NCI-H1048 (cell line): ENCODE data around the gene NUTM1.
"Not testable (repeated sequence)": the region's sequence is repeated elsewhere in the genome, so short reads cannot be mapped to it uniquely, and the experiment has no call there.

Experiments used
- DNase-seq: peaks from one replicate; lab custom pipeline; 2025; lab: John Stamatoyannopoulos, UW

NUTM1 gene

DNA sequence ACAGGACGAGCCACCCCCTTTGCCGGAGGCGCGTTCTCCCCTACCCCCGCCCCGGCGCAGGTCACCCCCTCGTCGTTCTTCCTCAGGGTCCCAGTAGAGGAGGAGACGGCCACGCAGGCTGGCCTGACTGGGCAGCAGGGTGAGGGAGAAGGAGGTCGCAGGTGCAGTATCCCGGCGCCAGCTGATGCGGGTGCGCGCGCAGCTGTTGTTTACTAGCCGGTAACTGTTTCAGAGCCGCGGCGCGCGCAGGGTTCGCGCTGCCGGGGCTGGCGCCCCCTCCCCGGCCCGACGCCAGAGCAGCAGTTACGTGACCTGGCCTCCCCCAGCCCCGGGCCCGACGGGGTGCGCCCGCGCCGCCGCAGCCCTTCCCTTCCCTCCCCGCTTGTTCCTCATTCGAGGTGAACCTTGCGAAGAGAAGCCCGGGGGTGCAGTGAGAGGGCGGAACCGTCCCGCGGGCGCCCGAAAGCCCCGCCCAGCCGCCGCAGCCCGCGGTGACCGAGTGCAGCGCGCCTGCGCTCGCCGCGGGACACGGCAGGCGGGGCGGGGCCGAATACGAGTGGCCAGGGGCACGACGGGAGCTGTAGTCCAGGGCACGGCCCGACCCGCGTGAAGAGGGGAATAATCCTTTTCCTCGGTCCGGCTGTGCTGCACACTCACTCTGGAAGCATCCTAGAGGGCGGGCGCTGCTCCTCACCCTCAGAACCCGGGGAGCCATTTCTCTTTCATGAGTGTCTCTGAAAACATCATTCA is 5.4 kb upstream of the NUTM1 start, which contains the start of gene SLC12A6:
TSS of gene SLC12A6 (minus strand) at position 225 of the 750 bp plus-strand sequence. CDS start 1,101 bp downstream, outside the sequence.
- DNase-seq = peak; percentile 67

- no peak for DNase-seq
These were observed 4.8 kb upstream of the NUTM1 start for GRCh38 chr15:34338347-34338746.

- no peak for DNase-seq
These were observed 3.2 kb upstream of the NUTM1 start for GRCh38 chr15:34339946-34340345.

- no peak for DNase-seq
These were observed 1.5 kb upstream of the NUTM1 start for GRCh38 chr15:34341381-34342212.

DNA sequence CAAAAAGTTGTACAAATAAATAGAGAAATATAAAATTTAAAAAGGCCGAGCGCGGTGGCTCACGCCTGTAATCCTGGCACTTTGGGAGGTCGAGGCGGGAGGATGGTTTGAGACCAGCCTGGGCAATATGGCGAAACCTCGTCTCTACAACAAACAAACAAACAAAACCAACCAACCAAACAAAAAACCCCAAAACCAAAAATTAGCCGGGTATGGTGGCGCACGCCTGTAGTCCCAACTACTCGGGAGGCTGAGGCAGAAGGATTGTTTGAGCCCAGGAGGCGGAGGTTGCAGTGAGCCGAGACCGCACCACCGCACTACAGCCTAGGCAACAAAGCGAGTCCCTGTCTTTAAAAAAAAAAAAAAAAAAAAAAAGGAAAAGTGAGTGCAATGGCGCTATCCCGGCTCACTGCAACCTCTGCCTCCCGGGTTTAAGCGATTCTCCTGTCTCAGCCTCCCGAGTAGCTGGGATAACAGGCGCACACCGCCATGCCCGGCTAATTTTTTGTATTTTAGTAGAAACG is 840 bp upstream of the NUTM1 start:
- DNase-seq = not testable (repeated sequence)

DNA sequence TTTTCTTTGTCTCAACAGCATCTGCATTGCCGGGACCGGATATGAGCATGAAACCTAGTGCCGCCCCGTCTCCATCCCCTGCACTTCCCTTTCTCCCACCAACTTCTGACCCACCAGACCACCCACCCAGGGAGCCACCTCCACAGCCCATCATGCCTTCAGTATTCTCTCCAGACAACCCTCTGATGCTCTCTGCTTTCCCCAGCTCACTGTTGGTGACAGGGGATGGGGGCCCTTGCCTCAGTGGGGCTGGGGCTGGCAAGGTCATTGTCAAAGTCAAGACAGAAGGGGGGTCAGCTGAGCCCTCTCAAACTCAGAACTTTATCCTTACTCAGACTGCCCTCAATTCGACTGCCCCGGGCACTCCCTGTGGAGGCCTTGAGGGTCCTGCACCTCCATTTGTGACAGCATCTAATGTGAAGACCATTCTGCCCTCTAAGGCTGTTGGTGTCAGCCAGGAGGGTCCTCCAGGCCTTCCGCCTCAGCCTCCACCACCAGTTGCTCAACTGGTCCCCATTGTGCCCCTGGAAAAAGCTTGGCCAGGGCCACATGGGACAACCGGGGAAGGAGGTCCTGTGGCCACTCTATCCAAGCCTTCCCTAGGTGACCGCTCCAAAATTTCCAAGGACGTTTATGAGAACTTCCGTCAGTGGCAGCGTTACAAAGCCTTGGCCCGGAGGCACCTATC is 5.0 kb downstream of the NUTM1 start:
- DNase-seq = no peak

DNA sequence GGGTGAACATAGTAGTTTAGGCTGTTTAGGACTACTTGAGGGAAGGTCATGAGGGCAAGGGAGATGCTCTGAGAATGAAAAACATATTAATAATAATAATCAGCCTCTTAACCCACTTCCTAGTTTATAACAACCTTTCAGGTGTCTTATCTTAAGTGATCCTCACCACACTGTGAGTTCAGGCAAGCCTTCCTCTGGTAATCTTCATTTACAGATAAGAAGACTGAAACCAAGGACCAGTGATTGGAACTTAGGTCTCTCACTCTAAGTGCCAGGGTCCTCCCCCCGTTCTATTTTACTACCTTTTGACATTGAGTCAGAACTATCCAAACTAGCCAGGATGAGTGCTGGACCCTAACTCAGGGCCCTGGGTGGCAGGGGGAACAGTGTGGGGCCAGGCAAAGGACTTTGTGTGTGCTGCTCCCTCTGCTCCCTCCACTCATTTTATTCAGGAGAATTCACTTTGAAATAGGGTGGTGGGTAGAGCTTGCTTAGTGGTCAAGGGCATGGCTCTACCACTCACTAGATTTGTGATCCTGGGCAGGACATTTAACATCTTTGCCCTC is 5.7 kb downstream of the NUTM1 start:
- DNase-seq = no peak

- DNase-seq = no peak
These were observed 6.7 kb downstream of the NUTM1 start for GRCh38 chr15:34349769-34350168.

DNA sequence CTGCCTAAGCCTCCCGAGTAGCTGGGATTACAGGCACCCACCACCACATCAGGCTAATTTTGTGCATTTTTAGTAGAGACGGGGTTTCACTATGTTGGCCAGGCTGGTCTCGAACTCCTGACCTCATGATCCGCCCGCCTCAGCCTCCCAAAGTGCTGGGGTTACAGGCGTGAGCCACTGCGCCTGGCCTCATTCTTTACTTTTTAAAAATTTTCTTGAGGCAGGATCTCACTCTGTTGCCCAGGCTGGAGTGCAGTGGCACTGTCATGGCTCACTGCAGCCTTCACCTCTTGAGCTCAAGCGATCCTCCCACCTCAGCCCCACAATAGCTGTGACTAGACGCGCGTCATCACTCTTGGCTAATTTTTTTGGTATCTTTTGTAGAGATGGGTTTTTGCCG is 9.9 kb downstream of the NUTM1 start:
- not testable (repeated sequence) for DNase-seq

DNA sequence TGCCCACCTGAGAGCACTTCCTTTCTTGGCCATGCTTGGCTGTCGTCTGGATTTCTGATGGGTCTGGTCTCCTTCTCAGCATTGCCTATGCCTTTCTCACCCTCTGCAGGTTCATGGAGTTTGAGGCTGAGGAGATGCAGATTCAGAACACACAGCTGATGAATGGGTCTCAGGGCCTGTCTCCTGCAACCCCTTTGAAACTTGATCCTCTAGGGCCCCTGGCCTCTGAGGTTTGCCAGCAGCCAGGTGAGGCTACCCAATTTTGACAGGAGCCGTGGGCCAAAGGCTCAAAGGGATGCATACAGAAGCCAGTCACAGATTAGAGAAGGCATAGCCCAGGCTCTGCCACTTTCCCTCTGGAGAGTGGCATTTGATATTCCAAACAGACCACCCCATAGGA is 10.5 kb downstream of the NUTM1 start:
- no peak for DNase-seq

DNA sequence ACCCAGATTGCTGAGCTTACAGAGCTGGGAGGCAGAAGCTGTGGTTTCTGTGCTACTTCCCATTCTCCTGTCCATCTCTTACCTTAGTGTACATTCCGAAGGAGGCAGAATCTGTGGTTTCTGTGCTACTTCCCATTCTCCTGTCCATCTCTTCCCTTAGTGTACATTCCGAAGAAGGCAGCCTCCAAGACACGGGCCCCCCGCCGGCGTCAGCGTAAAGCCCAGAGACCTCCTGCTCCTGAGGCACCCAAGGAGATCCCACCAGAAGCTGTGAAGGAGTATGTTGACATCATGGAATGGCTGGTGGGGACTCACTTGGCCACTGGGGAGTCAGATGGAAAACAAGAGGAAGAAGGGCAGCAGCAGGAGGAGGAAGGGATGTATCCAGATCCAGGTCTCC is 11.2 kb downstream of the NUTM1 start:
- no peak for DNase-seq

GRCh38 chr15:34355241-34355640 is 12.1 kb downstream of the NUTM1 start:
- no peak for DNase-seq

DNA sequence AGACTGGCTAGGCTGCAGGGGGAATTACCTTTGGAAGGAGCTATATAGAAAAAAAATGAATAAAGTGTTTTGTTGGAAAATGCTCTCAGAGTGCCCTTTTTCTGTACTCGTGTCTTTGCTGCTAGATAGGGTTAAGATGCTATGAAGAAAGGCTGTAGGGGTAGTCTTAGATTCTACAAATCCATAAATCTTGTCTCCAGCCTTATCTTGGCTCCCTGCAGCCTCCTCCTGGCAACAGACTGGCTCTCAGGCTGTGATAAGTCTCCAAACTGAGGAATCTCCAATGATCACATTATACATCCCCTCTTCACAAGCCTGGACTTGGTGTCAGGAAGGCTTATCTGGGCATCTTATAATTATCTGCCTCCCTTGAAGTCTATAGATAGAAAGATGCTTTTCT is 14.5 kb downstream of the NUTM1 start:
- DNase-seq = no peak

GRCh38 chr15:34358367-34358766 is 15.3 kb downstream of the NUTM1 start:
- DNase-seq = no peak

DNA sequence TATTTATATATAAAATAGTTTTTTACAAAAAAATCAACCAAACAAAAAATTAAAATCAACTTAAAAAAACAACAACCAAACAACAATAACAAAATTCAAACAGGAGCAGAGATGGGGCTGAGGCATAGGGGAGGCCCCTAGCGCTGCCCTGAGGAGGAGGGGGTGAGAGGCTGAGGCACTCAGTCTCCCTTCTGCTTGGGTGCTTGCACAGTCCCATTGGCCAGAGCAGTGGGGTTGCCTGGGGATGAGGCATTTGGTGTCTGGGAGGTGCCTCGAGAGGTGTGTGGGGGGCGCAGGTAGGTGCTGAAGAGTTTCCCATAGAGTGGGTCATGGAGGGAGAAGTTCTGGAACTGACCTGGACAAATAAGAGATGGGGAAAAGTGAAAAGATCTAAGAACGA is 15.8 kb downstream of the NUTM1 start:
- no peak for DNase-seq

DNA sequence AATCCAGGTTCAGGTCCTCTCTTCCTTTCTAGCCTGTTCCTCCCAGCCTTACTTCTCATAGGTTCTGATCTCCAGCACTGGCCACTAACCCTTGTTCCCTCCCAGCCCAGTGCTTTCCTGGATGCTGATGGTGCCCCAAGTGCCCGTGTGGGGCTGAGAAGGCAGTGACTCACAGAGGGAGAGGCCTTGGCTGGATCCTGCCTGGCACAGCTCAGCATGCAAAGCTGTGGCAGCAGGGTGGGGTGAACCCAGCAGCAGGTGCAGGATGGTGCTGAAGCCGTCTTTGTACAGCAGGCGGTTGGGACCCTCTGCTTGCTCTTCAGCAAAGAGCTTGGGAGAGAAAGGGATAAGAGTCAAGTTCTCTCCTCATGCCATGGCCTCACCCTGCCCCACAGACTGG is 16.3 kb downstream of the NUTM1 start:
- DNase-seq = no peak

- no peak for DNase-seq
These were observed 17.2 kb downstream of the NUTM1 start for GRCh38 chr15:34360298-34360697.

DNA sequence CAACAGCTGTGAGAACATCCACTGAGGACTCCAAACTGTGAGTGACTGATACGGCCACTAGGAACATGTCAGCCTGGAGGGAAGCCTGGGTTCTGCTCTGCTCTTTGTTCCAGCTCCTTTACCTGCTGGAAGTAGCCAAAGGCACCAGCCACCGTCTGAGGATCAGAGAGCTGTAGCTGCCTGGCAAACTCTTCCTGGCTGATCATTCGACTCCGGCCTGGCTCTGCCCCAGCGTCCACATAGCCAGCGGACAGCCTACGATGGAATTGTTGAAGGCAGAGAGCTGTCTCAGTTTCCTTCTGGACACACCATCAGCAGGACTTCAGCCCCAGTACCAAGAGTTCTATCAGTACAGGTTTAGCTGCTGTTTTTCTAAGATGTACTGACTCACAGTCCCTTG is 18.2 kb downstream of the NUTM1 start:
- no peak for DNase-seq

- no peak for DNase-seq
These were observed 19.1 kb downstream of the NUTM1 start for GRCh38 chr15:34362047-34362773.

DNA sequence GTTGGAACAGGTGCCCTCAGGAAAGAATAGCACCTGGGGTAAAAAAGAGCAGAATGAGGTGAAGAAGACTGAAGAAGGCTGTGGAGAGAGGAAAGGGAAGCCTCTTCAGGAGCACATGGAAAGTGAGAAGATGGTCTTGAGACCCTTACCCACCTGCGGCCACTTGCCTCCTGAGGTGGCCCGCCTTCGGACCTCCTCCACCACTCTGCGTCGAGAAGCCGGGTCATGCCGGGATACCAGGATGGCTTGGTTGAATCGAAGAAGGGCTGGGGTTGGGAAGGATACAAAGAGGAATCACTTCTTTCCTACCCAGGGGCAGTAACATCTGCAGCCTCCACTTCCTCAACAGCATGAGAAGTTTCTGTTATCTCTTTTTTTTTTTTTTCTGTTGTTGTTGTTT is 20.9 kb downstream of the NUTM1 start:
- DNase-seq = no peak

DNA sequence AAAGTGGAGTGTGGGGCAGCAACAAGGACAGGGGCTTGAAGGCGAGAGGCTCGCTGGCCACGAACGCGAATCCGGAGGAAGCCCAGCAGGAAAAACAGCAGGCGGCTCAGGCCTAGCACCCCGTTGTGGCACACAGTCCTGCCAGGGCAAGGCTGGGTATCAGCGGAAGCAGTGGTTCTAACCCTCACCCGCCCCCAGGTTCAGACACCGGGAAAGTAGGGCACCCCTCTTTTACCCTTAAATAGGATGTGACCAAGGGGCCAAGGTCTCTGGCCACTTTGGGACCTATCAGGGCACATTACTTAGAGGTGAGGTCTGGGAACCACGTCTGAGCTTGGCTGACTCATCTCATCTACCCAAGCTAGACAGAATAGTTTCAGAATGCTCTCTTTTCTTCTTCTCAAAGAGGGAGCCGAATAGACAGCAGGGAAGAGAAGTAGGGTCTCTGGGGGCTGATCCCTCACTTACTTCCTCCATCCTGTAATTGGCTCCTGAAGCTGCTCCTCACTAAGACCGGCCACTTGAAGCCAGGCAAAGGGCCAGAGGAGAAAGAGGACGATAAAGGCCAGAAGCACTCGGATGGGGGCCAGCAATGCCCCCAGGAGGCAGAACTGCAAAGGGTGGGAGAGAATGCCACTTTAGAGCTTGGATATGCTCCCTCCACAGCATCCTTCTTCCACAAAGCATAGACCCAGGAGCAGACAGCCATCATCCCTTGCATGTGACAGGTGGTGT is 22.1 kb downstream of the NUTM1 start:
- DNase-seq = no peak
